Left lung (tissue), 10 donors: Measurements from ENCODE around the gene ARMC10. TPM values are rescaled to one million over a fixed set of nuclear protein-coding genes. Genes with fewer than 3 reads are reported as not detected.
"Not testable (repeated sequence)": the region's sequence is repeated elsewhere in the genome, so short reads cannot be mapped to it uniquely, and the experiment has no call there.

Source experiments
- ATAC-seq: fragments of 200-7000 bp; cut with Tn5 transposase; one replicate; pipeline ENCODE4 v1.9.1; 2020; ENCODE audit warnings: moderate library complexity
- DNase-seq, 4 donors: peaks; one replicate each; pipeline ENCODE4 v3.0.0-alpha.2; 2013 to 2020
- H3K27ac ChIP-seq, 2 donors: fragments of 200-600 bp; sonication (generic) in 1 of 2; one replicate each; pipeline versions ENCODE4 v1.5.0 to v1.8.0; 2020 to 2021
- H3K27me3 ChIP-seq, 2 donors: fragments of 200-600 bp; sonication (generic) in 1 of 2; one replicate each; pipeline versions ENCODE4 v1.5.0 to v1.8.0; 2020 to 2021
- H3K36me3 ChIP-seq, 2 donors: fragments of 200-600 bp; sonication (generic) in 1 of 2; one replicate each; pipeline versions ENCODE4 v1.5.0 to v1.8.0; 2020 to 2021
- H3K4me1 ChIP-seq, 2 donors: fragments of 200-600 bp; one replicate each; pipeline ENCODE4 v1.8.0; 2021
- H3K4me3 ChIP-seq, 2 donors: fragments of 200-600 bp; sonication (generic) in 1 of 2; one replicate each; pipeline versions ENCODE4 v1.5.0 to v1.8.0; 2020 to 2021; ENCODE audit warnings: mild to moderate bottlenecking in 1 of 2
- H3K9me3 ChIP-seq, 2 donors: fragments of 200-600 bp; sonication (generic) in 1 of 2; one replicate each; pipeline versions ENCODE4 v1.5.0 to v1.8.0; 2020 to 2021
- CTCF ChIP-seq, 2 donors: fragments of 200-600 bp; sonication (generic) in 1 of 2; IDR thresholded peaks; one replicate each; pipeline versions ENCODE4 v1.5.0 to v1.8.0; 2021; ENCODE audit warnings: antibody characterized with exemption in 2 of 2
- intact Hi-C, 2 donors: fragments of 100-400 bp; cut with DNase I; formaldehyde crosslinking; loops; one replicate each; pipeline versions ENCODE4 v1.11.2 to v1.14.2; 2022
- polyA plus RNA-seq, 6 donors: library from polyadenylated mRNA; unstranded; fragments of 120-200 nt; gene quantifications; one replicate each; pipeline ENCODE4 v1.2.1, GENCODE V29; 2013; ENCODE audit not compliant: insufficient read length in 6 of 6
- total RNA-seq, 2 donors: library from RNA; stranded (reverse); fragmentation: NEBNext Ultra II Directional; extraction: Animal tissue kit (Norgen Biotek cat#: 25700); gene quantifications; one replicate each; pipeline ENCODE4 v1.2.1, GENCODE V29; 2021
- donor health status: DM: no; HTN: yes; CAD: no.
- donor health status: DM: no; HTN: no; CAD: no.

ARMC10 gene
- total and polyA plus RNA-seq, 8 donors, result 40.2 to 60.3 (median 54.1) TPM

GRCh38 chr7:103079836-103080235, 4.9 kb downstream of the ARMC10 start:
- TF ChIP-seq CTCF (IDR thresholded peaks at IDR 0.05), result no peak
- intact Hi-C loops, result no loop called here
- no peak overlapping the region for H3K4me3 ChIP-seq

DNA sequence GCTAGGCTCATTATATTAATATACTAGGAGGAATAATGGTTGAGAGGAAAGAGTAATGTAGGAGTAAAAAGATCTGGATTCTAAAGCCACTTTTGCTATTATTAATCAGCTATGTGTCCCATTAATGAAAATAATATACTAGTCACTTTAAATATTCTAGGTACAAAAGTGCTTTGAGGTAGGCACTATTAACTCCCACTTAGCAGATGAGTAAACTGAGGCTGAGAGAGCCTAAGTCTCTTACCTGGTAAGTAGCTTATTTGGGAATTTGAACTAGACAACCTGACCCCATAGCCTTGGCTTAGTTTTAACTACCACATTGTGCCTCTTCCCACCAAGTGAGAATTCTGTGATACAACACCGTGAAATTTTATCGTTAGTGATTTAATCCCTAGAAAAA, 6.0 kb downstream of the ARMC10 start:
- Histone ChIP-seq H3K4me1 (peaks cover 5 to 29% of the 10 kb centered on the region in 2 donors), H3K4me3 (no peak overlapping the region), H3K9me3 (no peaks in the 10 kb centered on the region), H3K27me3 (no peaks in the 10 kb centered on the region), H3K36me3 (peaks cover 0 to 23% of the 10 kb centered on the region in 2 donors), H3K27ac (no peak overlapping the region)
- TF ChIP-seq CTCF (IDR thresholded peaks at IDR 0.05), result no peak
- intact Hi-C loops, result no loop called here
- ATAC-seq (no peak), DNase-seq (no peak)

More at GRCh38 chr7:103079836-103080235, 4.9 kb downstream of the ARMC10 start:
- no peak for ATAC-seq
- H3K9me3 ChIP-seq, result no peaks in the 10 kb centered on the region
- no peak for DNase-seq
- H3K4me1 ChIP-seq, result peaks cover 7 to 35% of the 10 kb centered on the region in 2 donors
- H3K36me3 ChIP-seq, result peaks cover 0 to 14% of the 10 kb centered on the region in 2 donors
- H3K27me3 ChIP-seq, result no peaks in the 10 kb centered on the region
- no peak overlapping the region for H3K27ac ChIP-seq

- no peak for TF ChIP-seq CTCF (IDR thresholded peaks at IDR 0.05)
These were observed 7.6 kb downstream of the ARMC10 start for GRCh38 chr7:103082497-103082896.

GRCh38 chr7:103083210-103083609, 8.3 kb downstream of the ARMC10 start:
- intact Hi-C loops, result no loop called here
- Histone ChIP-seq H3K36me3 (peaks cover 0 to 39% of the 10 kb centered on the region in 2 donors), H3K27me3 (no peaks in the 10 kb centered on the region), H3K4me1 (peaks cover 0 to 6% of the 10 kb centered on the region in 2 donors), H3K4me3 (no peak overlapping the region), H3K27ac (no peak overlapping the region), H3K9me3 (no peaks in the 10 kb centered on the region)
- TF ChIP-seq CTCF (IDR thresholded peaks at IDR 0.05), result no peak
- ATAC-seq (no peak), DNase-seq (no peak)

More at GRCh38 chr7:103082497-103082896, 7.6 kb downstream of the ARMC10 start:
- Histone ChIP-seq H3K4me1 (peaks cover 0 to 13% of the 10 kb centered on the region in 2 donors), H3K36me3 (peaks cover 0 to 35% of the 10 kb centered on the region in 2 donors), H3K4me3 (no peak overlapping the region), H3K27ac (no peak overlapping the region), H3K9me3 (no peaks in the 10 kb centered on the region), H3K27me3 (no peaks in the 10 kb centered on the region)
- ATAC-seq (no peak), DNase-seq (no peak)
- intact Hi-C loops, result no loop called here

DNA sequence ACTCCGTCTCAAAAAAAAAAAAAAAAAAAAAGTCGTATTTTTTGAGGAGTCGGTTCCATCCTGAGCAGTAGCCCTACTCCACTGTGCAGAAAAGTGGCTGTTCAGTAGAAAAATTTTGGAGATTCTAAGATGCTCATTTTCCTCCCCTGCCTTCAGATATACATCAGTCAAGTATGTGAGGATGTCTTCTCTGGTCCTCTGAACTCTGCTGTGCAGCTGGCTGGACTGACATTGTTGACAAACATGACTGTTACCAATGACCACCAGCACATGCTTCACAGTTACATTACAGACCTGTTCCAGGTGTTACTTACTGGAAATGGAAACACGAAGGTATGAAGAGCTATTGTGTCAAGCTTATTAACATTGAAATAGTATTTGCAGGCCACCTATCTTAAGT, 17.4 kb downstream of the ARMC10 start:
- H3K4me3 ChIP-seq, ATAC-seq, H3K27me3 ChIP-seq, intact Hi-C loops, DNase-seq, H3K4me1 ChIP-seq, H3K27ac ChIP-seq, H3K9me3 ChIP-seq: not testable (repeated sequence)
- peaks cover 0 to 75% of the 10 kb centered on the region in 2 donors for H3K36me3 ChIP-seq

DNA sequence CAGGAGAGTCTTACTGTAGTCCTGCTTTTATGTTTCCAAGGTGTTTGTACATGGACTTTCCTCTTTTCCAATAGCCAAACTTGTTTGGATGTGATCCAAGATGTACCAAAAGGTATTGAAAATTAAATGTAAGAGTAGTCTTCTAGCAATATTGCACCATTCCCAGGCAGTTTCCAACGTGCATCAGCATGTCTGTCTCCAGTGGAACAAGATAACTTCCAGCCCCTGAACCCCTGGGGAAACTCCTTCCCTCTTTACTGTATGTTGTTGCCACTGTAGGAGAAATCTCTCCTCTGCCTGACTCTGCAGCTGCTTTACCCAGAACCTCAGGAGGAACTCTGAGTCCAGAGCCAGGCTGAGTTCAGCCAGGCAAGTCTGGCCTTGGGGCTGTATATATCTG, 18.5 kb downstream of the ARMC10 start:
- intact Hi-C loops, result no loop called here
- H3K9me3 ChIP-seq, result no peaks in the 10 kb centered on the region
- H3K4me3 ChIP-seq, result no peak overlapping the region
- TF ChIP-seq CTCF (IDR thresholded peaks at IDR 0.05), result no peak
- H3K4me1 ChIP-seq, result no peaks in the 10 kb centered on the region
- DNase-seq, result no peak
- ATAC-seq, result no peak
- no peak overlapping the region for H3K27ac ChIP-seq
- H3K36me3 ChIP-seq, result peaks cover 0 to 79% of the 10 kb centered on the region in 2 donors
- H3K27me3 ChIP-seq, result no peaks in the 10 kb centered on the region
